HCT116 (cell line): ENCODE results near the gene OPCML. TPM values are rescaled to one million over a fixed set of nuclear protein-coding genes. Genes with fewer than 3 reads are reported as not detected.

ENCODE experiments used
- ATAC-seq: fragments of 200-7000 bp; cut with Tn5 transposase; 2 replicates; pipeline ENCODE4 v1.9.1; 2020; ENCODE audit warnings: mild to moderate bottlenecking, moderate library complexity
- BruUV-seq: library from RNA; stranded (reverse); fragments of 400-500 nt; replicated peaks from 2 replicates; lab custom pipeline; 2021; lab: Mats Ljungman, UMichigan
- CTCF ChIA-PET: fragments of 300-600 bp; sonication (Branson Sonifier 250); formaldehyde crosslinking; loops from one replicate; lab custom pipeline; 2021; ENCODE audit warnings: antibody characterized with exemption; lab: Charles Lee
- POLR2A ChIA-PET: fragments of 300-600, 350-600 bp; sonication (Branson Sonifier 250); formaldehyde crosslinking; loops from one replicate; lab custom pipeline; 2021; ENCODE audit warnings: antibody characterized with exemption; lab: Charles Lee
- RAD21 ChIA-PET, 2 experiments: fragments of 300-600 bp; sonication (Branson Sonifier 250); formaldehyde crosslinking; loops; one replicate each; lab custom pipeline; 2023; ENCODE audit warnings: low total read pairs in 2 of 2; ENCODE audit not compliant: uncharacterized antibody in 2 of 2, unreplicated experiment in 2 of 2, low non-redundant PET in 1 of 2; lab: Charles Lee
- DNase-seq: peaks from one replicate; pipeline ENCODE4 v3.0.0-alpha.2; 2010; ENCODE audit warnings: low read depth, low spot score
- H2AFZ ChIP-seq: fragments of 200-600 bp; shearing (Covaris generic), sonication (generic); 2 replicates; pipeline ENCODE4 v1.6.1; 2017; ENCODE audit warnings: low read depth, mixed run types, mixed read lengths, antibody characterized with exemption, low read length; ENCODE audit not compliant: poor library complexity, severe bottlenecking
- H3K27ac ChIP-seq: 2 replicates; pipeline ENCODE4 v1.5.1; 2012; ENCODE audit warnings: low read depth, low read length
- H3K27me3 ChIP-seq: fragments of 200-600 bp; sonication (generic); 2 replicates; pipeline ENCODE4 v1.6.1; 2016; ENCODE audit warnings: mixed run types, low read length, mixed read lengths; ENCODE audit not compliant: insufficient read depth
- H3K36me3 ChIP-seq, 2 experiments: fragments of 200-500 bp in 1 of 2; fragments of 200-600 bp in 1 of 2; sonication (Bioruptor generic) in 1 of 2; sonication (generic) in 1 of 2; 2 replicates each; pipeline versions ENCODE4 v1.5.1 to v1.6.1; 2014 to 2016; ENCODE audit warnings: low read length in 2 of 2, inconsistent platforms in 1 of 2, mixed read lengths in 1 of 2, mixed run types in 1 of 2; ENCODE audit not compliant: insufficient read depth in 2 of 2, control insufficient read depth in 1 of 2
- H3K4me1 ChIP-seq, 2 experiments: fragments of 200-600 bp in 1 of 2; sonication (generic) in 1 of 2; 2 replicates each; pipeline versions ENCODE4 v1.5.1 to v1.6.1; 2012 to 2017; ENCODE audit warnings: low read length in 2 of 2, inconsistent platforms in 1 of 2, mild to moderate bottlenecking in 1 of 2, mixed read lengths in 1 of 2, mixed run types in 1 of 2, moderate library complexity in 1 of 2; ENCODE audit not compliant: insufficient read depth in 2 of 2, control insufficient read depth in 1 of 2
- H3K4me2 ChIP-seq: fragments of 200-600 bp; sonication (generic); 2 replicates; pipeline ENCODE4 v1.6.1; 2017; ENCODE audit warnings: mixed run types, low read length, mixed read lengths
- H3K4me3 ChIP-seq, 2 experiments: fragments of 200-600 bp in 1 of 2; sonication (generic) in 1 of 2; replicated peaks in 1 of 2; 2 replicates each; pipeline ENCODE4 v1.5.1; 2011 to 2016; ENCODE audit warnings: low read length in 2 of 2, control low read depth in 1 of 2, low read depth in 1 of 2, mild to moderate bottlenecking in 1 of 2, mixed read lengths in 1 of 2, mixed run types in 1 of 2
- H3K79me2 ChIP-seq: fragments of 200-600 bp; sonication (generic); 2 replicates; pipeline ENCODE4 v1.6.1; 2017; ENCODE audit warnings: mild to moderate bottlenecking, mixed run types, low read length, moderate library complexity, mixed read lengths; ENCODE audit not compliant: insufficient read depth
- H3K9ac ChIP-seq: fragments of 200-600 bp; sonication (generic); 2 replicates; pipeline ENCODE4 v1.6.1; 2016; ENCODE audit warnings: low read length, mixed read lengths
- H3K9me2 ChIP-seq: fragments of 200-600 bp; sonication (generic), shearing (Covaris generic); 2 replicates; pipeline ENCODE4 v1.6.1; 2017; ENCODE audit warnings: mixed run types, mild to moderate bottlenecking, moderate library complexity; ENCODE audit not compliant: insufficient read depth
- H3K9me3 ChIP-seq, 2 experiments: fragments of 200-500 bp in 1 of 2; fragments of 200-600 bp in 1 of 2; sonication (Bioruptor generic) in 1 of 2; sonication (generic) in 1 of 2; 2 replicates each; pipeline ENCODE4 v1.6.1; 2014 to 2017; ENCODE audit warnings: low read length in 2 of 2, mixed read lengths in 2 of 2, inconsistent platforms in 1 of 2, low read depth in 1 of 2, mild to moderate bottlenecking in 1 of 2, mixed run types in 1 of 2, moderate library complexity in 1 of 2; ENCODE audit not compliant: control insufficient read depth in 1 of 2, insufficient read depth in 1 of 2
- H4K20me1 ChIP-seq: fragments of 200-600 bp; sonication (generic), shearing (Covaris generic); 2 replicates; pipeline ENCODE4 v1.6.1; 2017; ENCODE audit warnings: mixed run types, mild to moderate bottlenecking, moderate library complexity; ENCODE audit not compliant: insufficient read depth
- CEBPB ChIP-seq: IDR thresholded peaks from 2 replicates; pipeline ENCODE4 v1.6.1; 2012; ENCODE audit warnings: low read depth
- EGR1 ChIP-seq: IDR thresholded peaks from 2 replicates; pipeline ENCODE4 v1.6.1; 2012; ENCODE audit warnings: low read depth
- ELF1 ChIP-seq: IDR thresholded peaks from 2 replicates; pipeline ENCODE4 v1.6.1; 2012; ENCODE audit warnings: low read depth, borderline replicate concordance
- EZH2 ChIP-seq: fragments of 200-600 bp; sonication (generic); IDR thresholded peaks from 2 replicates; pipeline ENCODE4 v1.6.1; 2017; ENCODE audit warnings: antibody characterized with exemption, mixed run types
- EZH2phosphoT487 ChIP-seq: fragments of 200-600 bp; IDR thresholded peaks from 2 replicates; pipeline ENCODE4 v1.6.1; 2018; ENCODE audit warnings: antibody characterized with exemption, borderline replicate concordance
- JUND ChIP-seq: IDR thresholded peaks from 2 replicates; pipeline ENCODE4 v1.6.1; 2012
- POLR2A ChIP-seq: IDR thresholded peaks from 2 replicates; pipeline ENCODE4 v1.7.0; 2011; ENCODE audit warnings: borderline replicate concordance; ENCODE audit not compliant: insufficient read depth, insufficient read length; ENCODE audit errors: extremely low read depth
- SP1 ChIP-seq: IDR thresholded peaks from 2 replicates; pipeline ENCODE4 v1.6.1; 2012; ENCODE audit warnings: low read depth
- TCF7L2 ChIP-seq: IDR thresholded peaks from 2 replicates; pipeline ENCODE4 v1.7.0; 2011; ENCODE audit warnings: borderline replicate concordance, inconsistent platforms; ENCODE audit not compliant: insufficient read depth, insufficient read length; ENCODE audit errors: extremely low read depth
- ZFX ChIP-seq: fragments of 450-650 bp; IDR thresholded peaks from 2 replicates; pipeline ENCODE4 v1.6.1; 2017
- ZNF274 ChIP-seq: fragments of 200-500 bp; sonication (Bioruptor generic); IDR thresholded peaks from 2 replicates; pipeline ENCODE4 v1.6.1; 2014; ENCODE audit warnings: mild to moderate bottlenecking, low read depth, low read length, inconsistent platforms
- intact Hi-C: fragments of 100-400 bp; cut with micrococcal nuclease; formaldehyde crosslinking; loops from 2 replicates; pipeline ENCODE4 v1.10.0; 2022
- total RNA-seq: library from RNA; stranded (reverse); gene quantifications from one replicate; pipeline ENCODE4 v1.2.1, GENCODE V29; 2021; ENCODE audit not compliant: unreplicated experiment
- TF ChIP-seq, protein P1 (sequence below), 3 experiments: fragments of 200-600 bp in 1 of 3; sonication (generic) in 1 of 3; IDR thresholded peaks in 2 of 3; conservative IDR thresholded peaks in 1 of 3; 2 replicates each; pipeline ENCODE4 v1.5.1; 2012 to 2017; ENCODE audit warnings: low read depth in 2 of 3, low read length in 2 of 3, antibody characterized with exemption in 1 of 3, borderline replicate concordance in 1 of 3, control low read depth in 1 of 3, mild to moderate bottlenecking in 1 of 3, mixed read lengths in 1 of 3, mixed run types in 1 of 3, moderate library complexity in 1 of 3; ENCODE audit not compliant: insufficient read depth in 1 of 3

Gene OPCML
- total RNA-seq, 1 experiment from 2014 or later = not detected

- no peaks in the 10 kb centered on the region for H3K79me2 ChIP-seq
- H3K27me3 ChIP-seq = no peaks in the 10 kb centered on the region
- no peak for ATAC-seq
- CTCF ChIA-PET = no interaction called here
- H3K9me2 ChIP-seq = no peaks in the 10 kb centered on the region
- no peaks in the 10 kb centered on the region for H3K4me1 ChIP-seq
- BruUV-seq = no TSS peak
- H3K4me3 ChIP-seq = no peak overlapping the region
- H4K20me1 ChIP-seq = no peaks in the 10 kb centered on the region
- no peak overlapping the region for H3K27ac ChIP-seq
- TF ChIP-seq POLR2A = no peak
- no peak for TF ChIP-seq ZNF274
- TF ChIP-seq JUND = no peak
- TF ChIP-seq SP1 = no peak
- TF ChIP-seq ELF1 = no peak
- no peak for TF ChIP-seq CEBPB
- no peak for TF ChIP-seq TCF7L2
- no peak for TF ChIP-seq EZH2phosphoT487
- TF ChIP-seq ZFX = no peak
- no peak for TF ChIP-seq EZH2
- TF ChIP-seq, protein P1, sequence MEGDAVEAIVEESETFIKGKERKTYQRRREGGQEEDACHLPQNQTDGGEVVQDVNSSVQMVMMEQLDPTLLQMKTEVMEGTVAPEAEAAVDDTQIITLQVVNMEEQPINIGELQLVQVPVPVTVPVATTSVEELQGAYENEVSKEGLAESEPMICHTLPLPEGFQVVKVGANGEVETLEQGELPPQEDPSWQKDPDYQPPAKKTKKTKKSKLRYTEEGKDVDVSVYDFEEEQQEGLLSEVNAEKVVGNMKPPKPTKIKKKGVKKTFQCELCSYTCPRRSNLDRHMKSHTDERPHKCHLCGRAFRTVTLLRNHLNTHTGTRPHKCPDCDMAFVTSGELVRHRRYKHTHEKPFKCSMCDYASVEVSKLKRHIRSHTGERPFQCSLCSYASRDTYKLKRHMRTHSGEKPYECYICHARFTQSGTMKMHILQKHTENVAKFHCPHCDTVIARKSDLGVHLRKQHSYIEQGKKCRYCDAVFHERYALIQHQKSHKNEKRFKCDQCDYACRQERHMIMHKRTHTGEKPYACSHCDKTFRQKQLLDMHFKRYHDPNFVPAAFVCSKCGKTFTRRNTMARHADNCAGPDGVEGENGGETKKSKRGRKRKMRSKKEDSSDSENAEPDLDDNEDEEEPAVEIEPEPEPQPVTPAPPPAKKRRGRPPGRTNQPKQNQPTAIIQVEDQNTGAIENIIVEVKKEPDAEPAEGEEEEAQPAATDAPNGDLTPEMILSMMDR (IDR thresholded peaks at IDR 0.05 in 2 of 3, conservative IDR thresholded peaks at IDR 0.05 in 1 of 3; ENCODE audit: borderline replicate concordance in 1 of 3, insufficient read depth in 1 of 3, low read depth in 2 of 3, low read length in 2 of 3) = no peak
- no peak for TF ChIP-seq EGR1
- peaks cover 3 to 4% of the 10 kb centered on the region in 2 experiments; a peak in 2 of 4 replicates for H3K9me3 ChIP-seq
- H3K9ac ChIP-seq = no peak overlapping the region
- POLR2A ChIA-PET = no interaction called here
- DNase-seq = no peak
- no peaks in the 10 kb centered on the region for H3K36me3 ChIP-seq
- H3K4me2 ChIP-seq = no peak overlapping the region
- intact Hi-C loops = no loop called here
- RAD21 ChIA-PET = no interaction called here
- H2AFZ ChIP-seq = no peak overlapping the region
Measured at GRCh38 chr11:132771746-132772145, 760.6 kb downstream of the OPCML start.
